IMR-90 (cell line): ENCODE results near the gene MDFIC2. TPM values are rescaled to one million over a fixed set of nuclear protein-coding genes. Genes with fewer than 3 reads are reported as not detected.

Experiments
- ATAC-seq: fragments of 200-7000 bp; cut with Tn5 transposase; 2 replicates; pipeline ENCODE4 v1.9.1; 2020; ENCODE audit warnings: low read depth, mild to moderate bottlenecking, moderate library complexity
- BruUV-seq: library from RNA; stranded (reverse); fragments of 400-500 nt; replicated peaks from 2 replicates; lab custom pipeline; 2021; lab: Mats Ljungman, UMichigan
- CTCF ChIA-PET: fragments of 300-600 bp; formaldehyde crosslinking; extraction: SDS; loops from one replicate; lab custom pipeline; 2021; ENCODE audit warnings: antibody characterized with exemption; lab: Yijun Ruan, JAX
- POLR2A ChIA-PET: fragments of 300-600 bp; sonication (Branson Sonifier 250); formaldehyde crosslinking; loops from one replicate; lab custom pipeline; 2022; ENCODE audit warnings: antibody characterized with exemption; ENCODE audit not compliant: unreplicated experiment; lab: Charles Lee
- DNase-seq: peaks from one replicate; pipeline ENCODE4 v3.0.0; 2013
- H2AFZ ChIP-seq: replicated peaks from 2 replicates; pipeline ENCODE3; 2013; ENCODE audit warnings: low read length, mild to moderate bottlenecking; ENCODE audit not compliant: poor library complexity
- H2AK5ac ChIP-seq: 2 replicates; pipeline ENCODE4 v1.6.1; 2013; ENCODE audit warnings: low read depth, low read length, inconsistent platforms
- H2AK9ac ChIP-seq: replicated peaks from 2 replicates; pipeline ENCODE3; 2013; ENCODE audit warnings: mild to moderate bottlenecking, low read depth, low read length, moderate library complexity; ENCODE audit not compliant: poor library complexity
- H2BK120ac ChIP-seq: 2 replicates; pipeline ENCODE4 v1.6.1; 2013; ENCODE audit warnings: low read depth, low read length, inconsistent platforms
- H2BK15ac ChIP-seq: 3 replicates; pipeline ENCODE4 v1.6.1; 2013; ENCODE audit warnings: low read depth, low read length, inconsistent platforms
- H2BK20ac ChIP-seq: 2 replicates; pipeline ENCODE4 v1.6.1; 2013; ENCODE audit warnings: low read depth, mild to moderate bottlenecking, inconsistent platforms, low read length, moderate library complexity
- H2BK5ac ChIP-seq: 2 replicates; pipeline ENCODE4 v1.6.1; 2013; ENCODE audit warnings: mild to moderate bottlenecking, low read depth, low read length, inconsistent platforms; ENCODE audit not compliant: poor library complexity, severe bottlenecking
- H3K14ac ChIP-seq: replicated peaks from 2 replicates; pipeline ENCODE4 v1.6.1; 2013; ENCODE audit warnings: low read depth, low read length, inconsistent platforms
- H3K18ac ChIP-seq: 2 replicates; pipeline ENCODE4 v1.6.1; 2013; ENCODE audit warnings: low read depth, low read length, control low read depth
- H3K23ac ChIP-seq: 2 replicates; pipeline ENCODE4 v1.6.1; 2013; ENCODE audit warnings: low read depth, low read length, inconsistent platforms
- H3K27ac ChIP-seq: 2 replicates; pipeline ENCODE4 v1.5.1; 2013; ENCODE audit warnings: mild to moderate bottlenecking, control low read depth, low read length; ENCODE audit not compliant: insufficient read depth
- H3K27me3 ChIP-seq: 2 replicates; pipeline ENCODE4 v1.6.1; 2013; ENCODE audit warnings: low read length; ENCODE audit not compliant: control insufficient read depth, insufficient read depth
- H3K36me3 ChIP-seq: 2 replicates; pipeline ENCODE4 v1.6.1; 2013; ENCODE audit warnings: low read length, mixed read lengths; ENCODE audit not compliant: control insufficient read depth, insufficient read depth
- H3K4ac ChIP-seq: 2 replicates; pipeline ENCODE4 v1.6.1; 2013; ENCODE audit warnings: low read depth, low read length, inconsistent platforms
- H3K4me1 ChIP-seq: 2 replicates; pipeline ENCODE4 v1.6.1; 2013; ENCODE audit warnings: low read length, mixed read lengths; ENCODE audit not compliant: control insufficient read depth, insufficient read depth
- H3K4me2 ChIP-seq: 2 replicates; pipeline ENCODE4 v1.6.1; 2013; ENCODE audit warnings: low read depth, mild to moderate bottlenecking, control low read depth, low read length, moderate library complexity
- H3K4me3 ChIP-seq: 2 replicates; pipeline ENCODE4 v1.5.1; 2013; ENCODE audit warnings: low read depth, mild to moderate bottlenecking, control low read depth, low read length, moderate library complexity; ENCODE audit not compliant: insufficient read depth
- H3K56ac ChIP-seq: 2 replicates; pipeline ENCODE4 v1.6.1; 2013; ENCODE audit warnings: low read length, inconsistent platforms; ENCODE audit not compliant: insufficient read depth; ENCODE audit errors: extremely low read depth
- H3K79me1 ChIP-seq, 2 experiments: 2 replicates each; pipeline ENCODE4 v1.6.1; 2013; ENCODE audit warnings: low read length in 2 of 2, inconsistent platforms in 1 of 2, low read depth in 1 of 2
- H3K9ac ChIP-seq: 2 replicates; pipeline ENCODE4 v1.6.1; 2013; ENCODE audit warnings: low read depth, low read length, control low read depth
- H3K9me1 ChIP-seq: 2 replicates; pipeline ENCODE4 v1.6.1; 2013; ENCODE audit warnings: low read length, inconsistent platforms; ENCODE audit not compliant: insufficient read depth
- H3K9me3 ChIP-seq: 2 replicates; pipeline ENCODE4 v1.6.1; 2013; ENCODE audit warnings: low read length; ENCODE audit not compliant: control insufficient read depth, insufficient read depth
- H4K20me1 ChIP-seq: 2 replicates; pipeline ENCODE4 v1.6.1; 2013; ENCODE audit warnings: low read length, inconsistent platforms; ENCODE audit not compliant: insufficient read depth
- H4K5ac ChIP-seq: 2 replicates; pipeline ENCODE4 v1.6.1; 2013; ENCODE audit warnings: mild to moderate bottlenecking, low read depth, low read length, control low read depth
- H4K8ac ChIP-seq, 2 experiments: 2 replicates each; pipeline ENCODE4 v1.6.1; 2013; ENCODE audit warnings: low read depth in 2 of 2, low read length in 2 of 2, control low read depth in 1 of 2, inconsistent platforms in 1 of 2
- H4K91ac ChIP-seq: 2 replicates; pipeline ENCODE4 v1.6.1; 2013; ENCODE audit warnings: low read depth, low read length, inconsistent platforms; ENCODE audit not compliant: insufficient read depth
- BHLHE40 ChIP-seq: fragments of 150-350 bp; IDR thresholded peaks from 2 replicates; pipeline ENCODE4 v1.6.1; 2016; ENCODE audit warnings: mild to moderate bottlenecking, low read depth, low read length
- CEBPB ChIP-seq: IDR thresholded peaks from 2 replicates; pipeline ENCODE4 v1.6.1; 2012; ENCODE audit warnings: low read depth, low read length, improper control_type of control experiment
- CHD1 ChIP-seq: IDR thresholded peaks from 2 replicates; pipeline ENCODE4 v1.6.1; 2012; ENCODE audit warnings: low read depth, low read length, improper control_type of control experiment
- CTCF ChIP-seq: conservative IDR thresholded peaks from 2 replicates; pipeline ENCODE4 v1.5.1; 2012; ENCODE audit warnings: mild to moderate bottlenecking, low read depth, low read length, improper control_type of control experiment
- ELK1 ChIP-seq: fragments of 150-350 bp; IDR thresholded peaks from 2 replicates; pipeline ENCODE4 v1.6.1; 2016; ENCODE audit warnings: low read depth, mild to moderate bottlenecking, low read length, moderate library complexity, borderline replicate concordance
- FOS ChIP-seq: fragments of 150-350 bp; IDR thresholded peaks from 2 replicates; pipeline ENCODE4 v1.6.1; 2016; ENCODE audit warnings: low read depth, low read length
- MAFK ChIP-seq: IDR thresholded peaks from 2 replicates; pipeline ENCODE4 v1.6.1; 2012; ENCODE audit warnings: low read depth, low read length, improper control_type of control experiment
- MAZ ChIP-seq: IDR thresholded peaks from 2 replicates; pipeline ENCODE4 v1.6.1; 2012; ENCODE audit warnings: low read depth, mild to moderate bottlenecking, low read length, improper control_type of control experiment, moderate library complexity, borderline replicate concordance
- MXI1 ChIP-seq: IDR thresholded peaks from 2 replicates; pipeline ENCODE4 v1.6.1; 2012; ENCODE audit warnings: low read depth, mild to moderate bottlenecking, low read length, moderate library complexity, borderline replicate concordance
- NFE2L2 ChIP-seq: fragments of 150-350 bp; IDR thresholded peaks from 2 replicates; pipeline ENCODE4 v1.6.1; 2016; ENCODE audit warnings: low read depth, mild to moderate bottlenecking, low read length
- POLR2A ChIP-seq: IDR thresholded peaks from 2 replicates; pipeline ENCODE4 v1.6.1; 2012; ENCODE audit warnings: mild to moderate bottlenecking, low read depth, low read length
- RAD21 ChIP-seq: IDR thresholded peaks from 2 replicates; pipeline ENCODE4 v1.6.1; 2012; ENCODE audit warnings: low read length, improper control_type of control experiment
- RCOR1 ChIP-seq: IDR thresholded peaks from 2 replicates; pipeline ENCODE4 v1.6.1; 2012; ENCODE audit warnings: mild to moderate bottlenecking, low read length, improper control_type of control experiment; ENCODE audit not compliant: insufficient replicate concordance
- RFX5 ChIP-seq: IDR thresholded peaks from 2 replicates; pipeline ENCODE4 v1.8.0; 2012; ENCODE audit warnings: low read depth, mild to moderate bottlenecking, low read length, moderate library complexity
- SMC3 ChIP-seq: fragments of 150-350 bp; IDR thresholded peaks from 2 replicates; pipeline ENCODE4 v1.6.1; 2016; ENCODE audit warnings: low read depth, mild to moderate bottlenecking, antibody characterized with exemption, low read length, moderate library complexity
- WGBS, 2 experiments: methylation state at CpG; one replicate each; pipeline versions ENCODE4 v1.1.5 to v1.1.7; 2013; ENCODE audit warnings: missing lambda C conversion rate in 2 of 2; ENCODE audit not compliant: insufficient read length in 1 of 2; ENCODE audit errors: extremely low coverage in 2 of 2; 5-methylcytosine and 5-hydroxymethylcytosine counted together
- dilution Hi-C: fragments of 300-500 bp; cut with HindIII; formaldehyde crosslinking; loops from one replicate; pipeline ENCODE4 v1.14.3; 2018; ENCODE audit warnings: low sequenced_read_pairs; ENCODE audit not compliant: unreplicated experiment
- in situ Hi-C: fragments of 300-500 bp; cut with MboI; formaldehyde crosslinking; loops from 3 replicates; pipeline ENCODE4 v1.14.3; 2019; ENCODE audit warnings: low sequenced_read_pairs, inconsistent platforms, mixed read lengths
- intact Hi-C: fragments of 100-400 bp; cut with micrococcal nuclease; formaldehyde crosslinking; loops from 2 replicates; pipeline ENCODE4 v1.10.0; 2022
- polyA plus RNA-seq, 3 experiments: library from polyadenylated mRNA; depleted of rRNA; stranded (reverse); fragments of >200 nt; gene quantifications; 2 replicates each; pipeline ENCODE4 v1.2.3, GENCODE V29; 2012; ENCODE audit warnings: low replicate concordance in 1 of 3
- total RNA-seq: library from RNA; depleted of rRNA; stranded (reverse); fragments of >200 nt; gene quantifications from 2 replicates; pipeline ENCODE4 v1.2.3, GENCODE V29; 2012
- TF ChIP-seq, protein P1 (sequence below): fragments of 150-350 bp; IDR thresholded peaks from 2 replicates; pipeline ENCODE4 v1.6.1; 2017; ENCODE audit warnings: mild to moderate bottlenecking, antibody characterized with exemption, low read length, low read depth

Gene MDFIC2
- total and polyA plus RNA-seq, 2 of the 4 experiments (the other 2 are of a cell fraction), result not detected

- H3K27me3 ChIP-seq, result no peaks in the 10 kb centered on the region; the same call in 1 of the 2 replicates
- H3K9ac ChIP-seq, result no peak overlapping the region
- no peaks in the 10 kb centered on the region for H3K36me3 ChIP-seq
- H3K18ac ChIP-seq, result no peak overlapping the region
- intact Hi-C loops, result no loop called here
- no peaks in the 10 kb centered on the region for H3K79me1 ChIP-seq
- CTCF ChIA-PET, result no interaction called here
- TF ChIP-seq RFX5 (no peak), MAFK (no peak), MXI1 (no peak), ELK1 (no peak), RAD21 (no peak), CTCF (no peak), SMC3 (no peak), CHD1 (no peak), MAZ (no peak), POLR2A (no peak), CEBPB (no peak), BHLHE40 (no peak), FOS (no peak), NFE2L2 (no peak), RCOR1 (no peak)
- TF ChIP-seq, protein P1, sequence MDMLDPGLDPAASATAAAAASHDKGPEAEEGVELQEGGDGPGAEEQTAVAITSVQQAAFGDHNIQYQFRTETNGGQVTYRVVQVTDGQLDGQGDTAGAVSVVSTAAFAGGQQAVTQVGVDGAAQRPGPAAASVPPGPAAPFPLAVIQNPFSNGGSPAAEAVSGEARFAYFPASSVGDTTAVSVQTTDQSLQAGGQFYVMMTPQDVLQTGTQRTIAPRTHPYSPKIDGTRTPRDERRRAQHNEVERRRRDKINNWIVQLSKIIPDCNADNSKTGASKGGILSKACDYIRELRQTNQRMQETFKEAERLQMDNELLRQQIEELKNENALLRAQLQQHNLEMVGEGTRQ, result no peak
- H3K9me1 ChIP-seq, result no peaks in the 10 kb centered on the region
- no peak overlapping the region for H3K4me3 ChIP-seq
- H3K4ac ChIP-seq, result no peak overlapping the region
- dilution Hi-C loops, result no loop called here
- no peak for DNase-seq
- no peak overlapping the region for H3K4me2 ChIP-seq
- no peak overlapping the region for H2BK120ac ChIP-seq
- in situ Hi-C loops, result no loop called here
- whole genome bisulfite sequencing, 2 experiments, result no CpG with 5 or more reads among the region's 4 CpGs
- no peak overlapping the region for H3K23ac ChIP-seq
- H3K4me1 ChIP-seq, result no peaks in the 10 kb centered on the region
- no peak overlapping the region for H4K91ac ChIP-seq
- no peak for ATAC-seq
- no peak overlapping the region for H2BK5ac ChIP-seq
- H2BK20ac ChIP-seq, result no peak overlapping the region
- no peaks in the 10 kb centered on the region for H3K9me3 ChIP-seq
- POLR2A ChIA-PET, result no interaction called here
- H2BK15ac ChIP-seq, result no peak overlapping the region
- H2AFZ ChIP-seq, result no peak overlapping the region
- H3K14ac ChIP-seq, result no peak overlapping the region
- no peak overlapping the region for H3K56ac ChIP-seq
- no peak overlapping the region for H4K8ac ChIP-seq
- no peak overlapping the region for H2AK5ac ChIP-seq
- no peak overlapping the region for H3K27ac ChIP-seq
- no peak overlapping the region for H4K5ac ChIP-seq
- H4K20me1 ChIP-seq, result no peaks in the 10 kb centered on the region
- no TSS peak for BruUV-seq
- no peak overlapping the region for H2AK9ac ChIP-seq
Measured at GRCh38 chr3:70245746-70246525, 66.5 kb downstream of the MDFIC2 start.
